Stimulated activated CD8-positive, alpha-beta memory T cell treated with anti-CD3 and anti-CD28 coated beads, Interleukin-12 subunit alpha, Interleukin-12 subunit beta, amount 100 ng/mL, for 24 hours (primary cell): Measurements from ENCODE around the gene CBFA2T2.

ENCODE experiments used
- DNase-seq: peaks from one replicate; pipeline ENCODE4 v3.0.0-alpha.2; 2020; ENCODE audit errors: extremely low read depth

The CBFA2T2 gene

GRCh38 chr20:33651562-33652048 is 161.7 kb downstream of the CBFA2T2 start:
- DNase-seq: no peak

GRCh38 chr20:33653218-33653899 is 163.5 kb downstream of the CBFA2T2 start:
- DNase-seq: no peak

GRCh38 chr20:33653900-33654596 is 164.2 kb downstream of the CBFA2T2 start:
- DNase-seq: no peak

GRCh38 chr20:33654680-33655161 is 164.8 kb downstream of the CBFA2T2 start:
- no peak for DNase-seq

GRCh38 chr20:33655164-33655563 is 165.3 kb downstream of the CBFA2T2 start:
- no peak for DNase-seq

- no peak for DNase-seq
Measured at GRCh38 chr20:33656010-33656782, 166.3 kb downstream of the CBFA2T2 start.

- no peak for DNase-seq
Measured at GRCh38 chr20:33656783-33657703, 167.1 kb downstream of the CBFA2T2 start.

GRCh38 chr20:33657704-33658095 is 167.8 kb downstream of the CBFA2T2 start:
- no peak for DNase-seq

GRCh38 chr20:33658510-33658909 is 168.6 kb downstream of the CBFA2T2 start:
- DNase-seq: no peak

GRCh38 chr20:33658929-33659328 is 169.0 kb downstream of the CBFA2T2 start:
- DNase-seq: no peak

GRCh38 chr20:33659341-33660034 is 169.6 kb downstream of the CBFA2T2 start:
- no peak for DNase-seq

- no peak for DNase-seq
Measured at GRCh38 chr20:33660035-33660684, 170.3 kb downstream of the CBFA2T2 start.

GRCh38 chr20:33660685-33661058 is 170.8 kb downstream of the CBFA2T2 start:
- DNase-seq: no peak

- no peak for DNase-seq
Measured at GRCh38 chr20:33662172-33662571, 172.3 kb downstream of the CBFA2T2 start, which contains the start of gene C20orf144. TSS of gene C20orf144 (plus strand) at chr20:33662327. CDS start at chr20:33662346, 19 bp downstream.

GRCh38 chr20:33663161-33664084 is 173.5 kb downstream of the CBFA2T2 start:
- DNase-seq: peak; percentile 68

GRCh38 chr20:33664085-33664761 is 174.3 kb downstream of the CBFA2T2 start:
- no peak for DNase-seq

GRCh38 chr20:33664762-33665144 is 174.9 kb downstream of the CBFA2T2 start:
- DNase-seq: no peak
